Liver (tissue), 3 donors: ENCODE results near the gene ABCC2.

ENCODE experiments used
- CTCF ChIP-seq: fragments of 150-350 bp; IDR thresholded peaks from 2 replicates; pipeline ENCODE4 v1.5.1; 2017; ENCODE audit warnings: improper control_type of control experiment, low read depth, low read length; ENCODE audit not compliant: missing input control
- RAD21 ChIP-seq, 2 donors: IDR thresholded peaks; 2 replicates each; pipeline ENCODE4 v1.6.1; 2016; ENCODE audit warnings: antibody characterized with exemption in 2 of 2, mild to moderate bottlenecking in 2 of 2
- TAF1 ChIP-seq: conservative IDR thresholded peaks from 2 replicates; pipeline ENCODE4 v1.6.1; 2016; ENCODE audit warnings: antibody characterized with exemption, mild to moderate bottlenecking
- YY1 ChIP-seq: IDR thresholded peaks from 2 replicates; pipeline ENCODE4 v1.6.1; 2016; ENCODE audit warnings: antibody characterized with exemption, mild to moderate bottlenecking
- donor health status: healthy.
- donor health status: healthy.

DNA sequence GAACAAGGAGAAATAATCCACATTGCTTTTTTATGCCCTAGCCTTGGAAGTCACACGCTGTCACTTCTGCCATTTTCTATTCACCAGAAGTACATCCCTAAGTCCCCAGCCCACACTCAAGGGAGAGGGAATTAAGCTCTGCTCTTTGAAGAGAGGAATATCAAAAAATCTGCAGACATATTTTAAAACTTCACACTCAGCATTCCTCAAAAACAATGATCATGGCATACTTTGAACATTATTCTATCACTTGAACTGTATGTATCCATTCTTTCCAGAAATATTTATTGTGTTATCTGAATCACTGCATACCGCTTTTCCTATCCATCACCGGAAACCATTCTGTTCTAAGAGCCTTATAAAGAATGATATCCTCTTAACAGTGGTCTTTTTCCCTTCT lies 9.4 kb downstream of the ABCC2 start:
- no peak for TF ChIP-seq CTCF
- TF ChIP-seq TAF1 = no peak
- no peak for TF ChIP-seq YY1
- TF ChIP-seq RAD21 (IDR thresholded peaks at IDR 0.05) = no peak
